SW 1271 (cell line): ENCODE measurements around the gene COL7A1.

Experiments used
- DNase-seq, 2 experiments: peaks; one replicate each; lab custom pipeline; 2025; lab: John Stamatoyannopoulos, UW

Gene COL7A1

DNA sequence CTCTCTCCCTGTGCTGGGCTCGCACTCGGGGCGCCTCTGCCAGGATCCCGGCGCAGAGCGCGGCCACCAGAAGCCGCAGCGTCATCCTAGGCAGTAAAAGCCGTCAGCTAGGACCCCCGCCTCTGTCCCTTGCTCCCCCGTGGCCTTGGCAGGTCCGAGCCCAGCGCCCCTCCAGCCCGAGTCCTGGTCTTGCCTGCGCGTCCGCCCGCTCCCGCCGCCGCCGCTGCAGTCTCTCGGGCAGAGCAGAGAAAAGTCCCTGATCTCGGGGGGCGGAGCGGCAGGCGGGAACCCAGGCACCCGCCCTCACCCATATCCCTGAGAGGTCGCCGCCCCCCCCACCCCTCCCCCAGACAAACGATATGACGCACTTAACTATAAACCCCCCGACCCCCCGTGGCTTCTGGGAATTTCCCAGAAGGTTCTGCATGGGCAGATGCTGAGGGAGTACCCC is at the start of gene COL7A1:
Gene COL7A1, minus strand, starts transcription at position 255 of the 451 bp plus-strand sequence. Its CDS starts 170 bp downstream, at position 85.
- no peak for DNase-seq

DNA sequence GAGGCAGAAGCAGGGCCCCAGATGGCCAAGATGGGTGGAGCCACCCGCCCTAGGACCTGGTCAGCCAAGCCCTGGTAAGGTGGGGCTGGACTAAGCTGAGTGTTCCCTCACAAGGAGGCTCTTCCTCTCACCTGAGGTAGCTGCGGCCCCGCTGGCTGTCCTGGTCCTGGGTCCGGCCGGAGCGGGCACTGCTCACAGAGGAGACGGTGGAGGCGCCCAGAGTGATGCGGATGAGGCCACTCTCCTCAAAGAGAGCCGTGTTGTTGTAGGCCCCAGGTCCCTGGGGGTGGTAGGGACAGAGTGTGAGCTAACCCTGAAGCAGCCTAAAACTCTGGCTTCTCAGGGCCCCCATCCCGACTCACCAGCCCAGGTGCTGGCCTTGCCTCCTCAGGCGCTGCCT is 47.5 kb upstream of the COL7A1 start:
- DNase-seq: no peak

DNA sequence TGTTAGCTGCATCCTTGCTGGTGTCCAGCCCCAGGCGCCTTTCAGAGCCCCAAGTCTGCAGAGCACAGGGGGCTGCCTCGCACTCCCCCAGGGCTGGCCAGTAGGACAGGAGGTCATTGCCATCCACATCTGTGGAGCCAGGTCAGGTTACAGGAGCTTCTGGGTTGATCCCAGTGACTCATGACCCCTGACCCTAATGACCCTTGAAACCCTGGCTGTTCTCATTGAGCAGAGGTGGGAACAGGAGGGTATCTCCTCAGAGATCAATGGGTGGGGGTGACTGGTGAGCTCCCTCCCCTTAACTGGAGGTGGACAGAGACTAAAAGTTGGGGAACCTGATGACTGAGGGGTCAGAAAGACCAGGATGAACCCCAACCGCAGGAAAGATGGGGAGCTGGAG is 46.3 kb upstream of the COL7A1 start:
- DNase-seq: no peak

DNA sequence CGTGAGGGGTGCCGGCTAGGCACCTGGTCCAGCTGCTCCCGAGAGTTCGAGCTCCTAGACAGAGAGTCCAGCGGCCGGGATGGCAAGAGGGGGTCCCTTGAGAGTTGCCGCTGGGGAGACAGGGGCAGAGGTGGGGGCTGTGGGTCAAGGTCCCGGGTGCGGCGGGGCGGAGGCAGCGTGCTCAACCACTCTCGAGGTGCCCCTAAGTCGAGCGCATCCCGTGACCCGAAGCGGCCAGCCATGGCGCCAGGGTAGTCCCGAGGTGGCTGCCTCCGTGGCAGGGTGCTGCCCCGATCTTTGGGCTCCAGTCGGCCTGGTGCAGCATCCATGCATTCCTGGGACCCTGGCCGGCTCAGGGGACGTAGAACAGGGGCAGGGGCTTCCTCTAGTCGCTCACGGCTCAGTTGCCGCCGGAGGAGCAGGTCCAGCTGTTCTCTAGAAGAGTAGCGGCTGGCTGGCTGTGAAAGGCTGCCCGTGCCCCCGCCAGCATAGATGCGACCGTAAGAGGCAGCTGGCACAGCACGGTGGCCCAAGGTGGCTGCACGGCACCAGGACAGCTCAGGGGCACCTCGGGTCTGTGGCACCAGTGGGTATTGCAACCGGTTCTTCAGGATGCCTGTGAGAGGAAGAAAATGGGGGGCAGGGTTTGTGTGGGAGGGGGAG is 44.9 kb upstream of the COL7A1 start:
- no peak for DNase-seq

DNA sequence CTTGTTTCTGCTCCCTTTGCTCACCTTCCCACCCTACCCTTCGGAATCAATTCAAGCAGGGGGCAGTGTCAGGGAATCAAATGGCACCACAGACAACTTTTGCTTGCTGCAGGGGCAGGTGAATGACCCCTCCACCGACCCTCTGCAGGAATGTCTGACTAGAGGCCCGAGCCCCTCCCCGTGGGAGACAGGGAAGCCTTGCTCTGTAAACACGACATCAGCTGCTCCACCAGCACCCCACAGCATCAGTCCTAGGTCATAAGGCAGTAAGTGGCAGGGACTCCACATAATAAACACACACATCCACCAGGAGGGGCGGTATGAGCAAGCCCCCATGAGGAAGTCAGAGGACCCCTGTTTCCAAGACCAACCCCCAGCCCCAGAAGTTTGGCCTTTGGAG is 42.2 kb upstream of the COL7A1 start:
- no peak for DNase-seq

DNA sequence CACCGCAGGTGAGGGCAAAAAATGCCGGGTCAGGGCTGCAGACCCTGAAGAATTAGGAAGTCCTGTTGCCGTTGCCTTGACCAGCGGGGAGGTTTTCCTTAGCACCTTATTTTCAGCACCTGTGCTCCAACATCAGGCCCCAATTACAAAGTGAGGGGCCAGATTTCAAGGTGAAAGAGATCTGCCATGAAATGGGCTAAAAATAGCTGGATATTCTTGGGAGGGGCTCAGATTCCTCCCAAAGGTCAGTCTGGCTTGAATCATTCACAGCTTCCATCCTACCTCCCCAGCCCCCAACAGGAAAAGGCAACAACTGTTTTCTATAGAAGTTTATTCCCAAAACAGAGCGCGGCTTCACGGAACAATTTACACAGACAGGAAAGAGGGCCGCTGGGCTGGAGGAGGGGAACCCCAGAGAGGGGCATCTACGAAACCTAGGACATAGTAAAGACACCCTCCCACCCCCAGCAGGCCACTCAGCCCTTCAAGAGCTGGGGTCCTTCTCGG is 41.1 kb upstream of the COL7A1 start:
- no peak for DNase-seq

DNA sequence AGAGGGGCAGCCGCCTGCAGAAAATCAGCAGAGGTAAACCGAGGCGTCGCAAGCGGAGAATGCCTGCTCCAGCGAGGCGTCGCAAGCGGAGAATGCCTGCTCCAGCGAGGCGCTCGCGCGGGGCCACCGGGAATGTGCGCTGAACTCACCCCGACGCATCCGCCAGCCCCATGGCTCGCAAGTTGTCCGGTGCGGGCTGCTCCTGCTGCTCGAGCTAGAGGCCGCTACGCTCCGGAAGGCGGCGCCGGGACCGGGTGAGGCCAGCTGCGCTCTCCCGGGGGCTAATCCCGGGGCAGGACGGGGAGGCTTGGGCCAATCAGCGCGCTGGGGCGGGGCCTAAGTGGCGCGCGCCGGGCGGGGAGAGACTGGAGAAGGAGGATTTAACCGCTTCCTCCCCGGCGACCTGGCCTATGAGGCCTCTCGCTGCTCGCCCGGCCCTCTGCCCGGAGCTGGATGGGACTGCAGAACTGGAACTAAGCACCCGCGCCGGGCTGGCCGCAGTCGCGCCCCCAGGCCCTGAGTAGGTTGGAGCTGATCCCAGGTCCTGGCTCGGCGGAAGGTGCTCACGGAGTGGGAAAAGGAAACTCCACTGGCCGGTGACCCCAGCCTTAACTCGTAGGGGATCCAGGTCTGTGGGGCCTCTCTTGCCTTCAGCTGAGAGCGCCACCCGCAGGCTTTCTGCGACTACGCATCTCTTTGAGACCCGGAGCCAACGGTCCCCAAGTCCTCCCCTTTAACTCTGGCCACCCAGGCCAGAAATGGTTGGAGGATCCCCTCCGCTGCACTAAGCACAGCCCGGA is 40.3 kb upstream of the COL7A1 start, which contains the start of gene SLC26A6:
Gene SLC26A6, minus strand, starts transcription at position 240 of the 800 bp plus-strand sequence. Its CDS starts 68 bp downstream, at position 172.
- peak; percentile 61 to 86 for DNase-seq

DNA sequence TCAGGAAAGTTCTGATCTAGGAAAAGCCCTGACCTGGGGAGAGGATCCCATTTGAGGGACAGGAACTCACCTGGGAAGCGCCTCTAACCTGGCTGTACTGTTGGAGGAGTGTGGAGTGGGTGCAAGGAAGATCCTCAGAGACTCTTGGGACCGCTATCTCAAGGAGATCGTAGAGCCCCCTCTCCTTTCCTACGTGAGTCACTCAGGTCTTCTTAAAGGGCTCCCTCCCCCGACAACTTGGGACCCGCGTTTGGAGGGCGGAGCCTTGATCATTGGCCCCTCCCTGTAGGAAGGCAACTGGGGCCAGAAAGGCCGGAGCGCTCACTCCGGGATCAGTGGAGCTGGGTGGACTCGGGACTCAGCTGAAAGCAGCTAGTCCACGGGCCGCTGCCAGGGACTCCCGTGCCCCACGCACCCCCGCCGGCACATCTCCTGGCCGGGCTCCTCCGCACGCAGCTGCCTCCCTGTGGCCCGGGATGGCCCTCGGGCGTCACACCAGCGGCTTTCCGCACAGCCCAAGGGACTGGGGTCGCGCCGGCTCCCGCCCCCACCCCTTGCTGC is 39.6 kb upstream of the COL7A1 start:
- peak in 1 of 2 experiments; percentile 30 for DNase-seq

DNA sequence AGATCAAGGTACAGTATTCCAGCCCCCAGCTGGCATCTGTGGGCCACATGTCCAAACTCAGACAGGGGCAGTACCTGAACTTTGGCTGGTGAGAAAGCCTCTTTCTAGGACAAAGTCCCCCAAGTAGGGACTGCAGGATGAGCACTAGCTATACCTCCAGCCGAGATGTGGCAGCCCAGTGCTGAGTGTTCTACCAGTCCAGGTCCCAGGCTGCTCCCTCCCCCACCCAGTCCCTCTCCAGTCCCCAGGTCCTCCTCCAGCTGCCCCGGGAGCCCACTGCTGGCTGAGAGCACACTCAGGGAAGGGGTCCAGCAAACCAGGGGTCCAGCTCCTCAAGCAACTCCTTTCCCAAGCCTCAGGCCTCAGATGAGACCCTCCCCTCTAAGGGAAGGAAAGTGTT is 38.6 kb upstream of the COL7A1 start:
- DNase-seq: no peak

DNA sequence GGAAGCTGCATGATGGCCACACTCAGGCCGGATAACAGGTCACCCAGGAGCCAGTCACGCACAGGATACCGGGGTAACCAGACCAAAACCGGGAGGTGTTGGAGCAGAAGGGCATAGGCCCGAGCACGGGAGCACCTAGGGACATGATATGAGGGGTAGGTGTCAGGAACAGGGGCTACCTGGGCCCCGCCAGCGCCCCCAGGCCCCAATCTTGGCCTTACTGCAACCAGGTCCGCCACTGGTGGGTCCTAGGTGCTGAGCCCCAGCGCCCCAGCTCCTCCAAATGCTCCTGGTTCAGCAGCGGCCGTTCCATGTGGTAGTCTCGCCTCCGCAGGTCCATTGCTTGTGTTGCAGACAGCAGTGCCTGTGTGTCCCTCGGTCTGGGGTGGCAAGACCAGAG is 38.1 kb upstream of the COL7A1 start:
- DNase-seq: no peak

DNA sequence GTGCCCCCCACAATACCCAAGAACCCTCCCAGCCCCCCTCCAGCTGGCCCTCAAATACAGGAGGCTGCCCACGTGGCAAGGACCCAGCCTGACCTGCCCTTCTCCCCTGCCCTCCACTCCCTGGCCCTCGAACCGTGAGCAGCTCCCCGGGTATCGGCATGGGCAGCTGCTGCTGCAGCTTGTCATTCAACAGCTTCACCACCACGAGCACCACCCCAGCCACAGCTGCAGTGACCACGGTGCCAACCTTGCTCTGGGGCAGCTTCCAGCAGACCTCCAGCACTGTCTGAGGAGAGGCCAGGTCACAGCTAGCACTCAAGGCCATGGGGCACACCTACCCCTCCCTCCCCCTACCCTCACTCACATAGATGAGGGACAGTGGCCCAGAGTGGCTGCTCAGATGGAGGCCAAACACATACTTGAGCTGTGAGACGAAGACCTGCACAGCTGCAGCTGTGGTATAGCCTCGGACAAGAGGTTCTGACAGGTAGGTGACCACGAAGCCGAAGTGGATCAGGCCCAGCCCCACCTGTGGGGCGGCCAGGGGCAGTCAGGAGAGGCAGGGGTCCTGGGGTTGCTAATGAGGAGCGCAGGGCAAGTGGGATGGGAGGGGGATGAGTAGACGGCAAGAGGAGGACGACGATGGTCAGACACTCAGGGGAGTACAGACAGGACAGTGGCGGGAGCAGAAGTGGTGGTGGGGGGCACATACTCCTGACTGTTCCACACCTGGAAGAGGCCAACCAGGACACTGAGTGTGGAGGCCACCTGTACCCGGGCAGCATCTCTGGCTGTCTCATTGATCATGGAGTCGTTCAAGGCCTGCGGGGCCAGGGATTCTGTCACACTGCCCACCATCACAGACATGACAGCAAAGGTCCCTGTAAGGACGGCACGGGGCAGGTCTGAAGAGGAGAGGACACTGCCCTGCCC is 36.7 kb upstream of the COL7A1 start:
- no peak for DNase-seq

DNA sequence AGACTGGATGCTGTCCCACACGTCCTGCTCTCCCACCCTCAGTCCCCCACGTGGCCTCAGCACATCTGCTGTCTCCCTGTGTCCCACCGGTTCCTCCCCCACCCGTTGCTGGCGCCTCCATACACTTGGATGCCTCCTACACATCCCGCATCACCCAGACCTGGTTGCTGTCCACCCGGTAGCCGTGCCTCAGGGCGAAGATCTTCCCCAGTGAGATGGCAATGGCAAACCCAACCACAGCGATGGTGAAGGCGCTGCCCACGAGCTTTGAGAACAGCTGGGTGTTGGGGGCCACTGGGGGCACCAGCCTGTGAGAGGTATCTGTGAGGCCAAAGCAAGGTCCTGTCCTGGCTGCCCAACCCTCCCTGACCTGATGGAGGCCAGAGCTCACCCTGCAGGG is 35.7 kb upstream of the COL7A1 start:
- DNase-seq: no peak

DNA sequence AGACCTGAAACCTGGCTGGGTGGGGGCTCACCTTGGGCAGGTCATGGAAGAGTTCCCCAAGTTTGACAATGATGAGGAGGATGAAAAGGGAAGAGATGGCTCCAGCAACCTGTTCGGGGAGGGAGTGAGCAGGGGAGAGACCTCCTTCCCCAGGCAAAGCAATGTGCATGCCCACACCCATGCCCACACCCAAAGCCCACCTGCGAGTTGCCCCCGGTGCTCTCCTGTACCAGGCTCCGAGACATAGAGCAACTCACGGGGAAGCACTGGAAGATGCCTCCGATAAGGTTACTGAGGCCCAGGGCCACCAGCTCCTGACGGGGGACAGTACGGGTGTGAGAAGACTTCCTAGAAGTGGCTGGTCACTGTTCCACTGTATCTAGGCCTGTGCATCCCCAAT is 35.3 kb upstream of the COL7A1 start:
- no peak for DNase-seq

DNA sequence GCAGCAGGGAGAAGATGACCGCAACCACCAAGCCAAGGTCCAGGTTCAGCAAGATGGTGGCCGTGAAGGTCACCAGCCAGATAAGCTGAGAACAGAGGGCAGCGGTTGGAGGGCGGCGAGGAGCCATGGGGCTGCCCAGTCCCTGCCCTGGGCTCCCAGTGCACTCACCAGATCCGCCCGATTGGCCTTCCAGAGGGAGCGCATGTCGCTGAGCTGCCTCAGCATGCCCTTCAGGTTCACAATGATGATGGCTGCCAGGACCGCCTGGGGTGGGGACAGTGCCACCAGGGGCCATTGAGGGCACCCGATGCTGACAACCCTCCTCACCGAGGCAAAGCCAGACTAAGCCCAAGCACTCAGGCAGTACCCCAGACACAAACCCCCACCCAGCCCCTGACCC is 34.8 kb upstream of the COL7A1 start:
- no peak for DNase-seq

DNA sequence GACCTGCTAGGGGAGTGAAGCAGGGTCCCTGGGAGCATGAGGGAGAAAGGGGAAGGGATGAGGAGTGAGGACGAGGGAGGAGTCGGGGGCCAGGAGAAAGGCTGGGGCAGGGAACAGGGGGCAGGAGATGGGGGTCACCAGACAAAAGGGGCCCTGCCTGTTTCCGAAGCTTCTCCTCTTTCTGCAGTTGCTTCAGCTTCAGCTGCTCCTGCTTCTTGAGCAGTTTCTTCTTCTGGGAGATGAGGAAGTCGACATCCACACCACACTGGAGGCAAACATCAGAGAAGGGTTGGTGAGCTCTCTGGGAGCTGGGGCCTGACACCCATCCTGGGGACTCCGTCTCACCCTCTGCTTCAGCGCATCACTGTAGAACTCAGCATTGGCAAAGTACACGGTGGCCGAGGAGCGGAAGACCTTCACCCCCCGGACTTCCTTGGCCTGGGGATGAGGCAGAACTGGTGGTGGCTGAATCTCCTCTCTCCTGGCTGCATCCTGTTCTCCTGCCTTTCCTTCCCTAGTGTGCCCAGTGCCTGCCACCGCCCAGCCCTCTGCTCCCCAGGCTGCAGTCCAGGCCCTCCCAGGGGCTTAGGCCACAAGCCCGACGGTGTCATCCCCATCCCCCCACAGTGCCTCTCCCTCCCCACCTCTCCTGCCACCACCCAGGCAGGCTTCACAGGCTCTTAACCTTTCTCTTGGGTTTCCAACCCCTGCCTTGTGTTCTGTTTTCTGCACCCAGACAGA is 33.3 kb upstream of the COL7A1 start:
- no peak for DNase-seq

DNA sequence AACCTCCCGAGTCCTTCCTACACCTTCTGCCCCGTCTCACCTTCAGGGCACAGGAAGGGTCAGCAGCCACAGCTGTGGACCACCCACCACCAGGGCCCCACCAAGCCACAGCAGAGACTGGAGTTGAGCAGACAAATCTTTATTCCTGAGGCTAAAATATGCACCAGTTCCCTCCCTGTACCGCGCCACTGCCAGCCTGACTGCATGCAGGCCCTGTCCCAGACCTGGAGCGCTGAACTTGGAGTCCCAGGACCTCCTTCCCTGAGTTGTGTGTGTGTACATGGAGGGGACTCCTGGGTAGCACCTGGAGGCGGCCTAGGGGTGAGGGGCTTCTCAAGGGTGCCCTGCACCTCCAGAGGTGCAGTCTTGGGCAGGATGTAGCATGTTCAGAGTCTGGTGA is 30.5 kb upstream of the COL7A1 start:
- no peak for DNase-seq

DNA sequence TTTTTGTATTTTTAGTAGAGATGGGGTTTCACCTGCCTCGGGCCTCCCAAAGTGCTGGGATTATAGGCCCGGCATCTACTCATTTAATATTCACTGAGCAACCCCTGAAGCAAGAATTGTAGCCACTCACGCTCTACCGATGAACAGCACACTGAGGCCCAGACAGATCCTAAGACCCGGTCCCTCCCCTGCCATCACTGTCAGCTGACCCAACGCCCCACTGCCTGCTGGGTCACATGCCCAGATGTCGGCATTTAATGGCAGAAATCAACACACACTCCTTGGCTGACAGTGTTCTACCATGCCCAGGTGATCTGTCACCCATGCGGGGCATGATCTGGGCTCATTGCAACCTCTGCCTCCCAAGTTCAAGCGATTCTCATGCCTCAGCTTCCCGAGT is 29.6 kb upstream of the COL7A1 start:
- DNase-seq: no peak

DNA sequence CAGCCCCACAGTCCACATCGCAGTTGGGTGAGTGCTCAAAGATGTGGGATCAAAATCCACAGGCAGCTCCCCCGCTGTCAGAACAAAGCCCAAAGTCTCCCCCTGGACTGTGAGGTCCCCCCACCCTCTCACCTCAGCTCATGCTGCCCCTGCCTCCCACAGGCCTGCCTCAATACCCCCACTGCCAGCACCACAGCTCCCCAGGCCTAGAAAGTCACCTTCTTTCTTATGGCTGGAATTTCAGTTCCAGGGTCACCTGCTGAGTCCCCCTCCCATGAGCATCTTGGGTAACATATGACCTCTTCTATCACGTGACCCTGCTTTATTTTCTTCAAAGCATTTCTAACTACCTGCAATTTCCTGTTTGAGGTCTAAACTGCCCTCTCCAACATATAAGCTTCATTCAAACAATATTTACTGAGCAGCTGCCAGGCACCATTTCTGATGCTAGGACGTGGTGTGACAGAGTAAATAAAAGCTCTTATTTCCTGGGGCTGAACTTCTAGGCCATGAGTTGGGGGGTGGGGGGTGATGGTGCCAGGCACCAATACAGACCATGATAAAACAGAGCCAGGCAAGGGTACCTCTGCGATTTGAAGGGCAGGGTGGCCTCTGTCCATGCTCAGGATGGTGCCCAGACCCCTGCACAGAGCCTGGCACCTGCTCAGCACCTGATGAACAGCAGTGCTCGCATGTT is 28.9 kb upstream of the COL7A1 start:
- no peak for DNase-seq

DNA sequence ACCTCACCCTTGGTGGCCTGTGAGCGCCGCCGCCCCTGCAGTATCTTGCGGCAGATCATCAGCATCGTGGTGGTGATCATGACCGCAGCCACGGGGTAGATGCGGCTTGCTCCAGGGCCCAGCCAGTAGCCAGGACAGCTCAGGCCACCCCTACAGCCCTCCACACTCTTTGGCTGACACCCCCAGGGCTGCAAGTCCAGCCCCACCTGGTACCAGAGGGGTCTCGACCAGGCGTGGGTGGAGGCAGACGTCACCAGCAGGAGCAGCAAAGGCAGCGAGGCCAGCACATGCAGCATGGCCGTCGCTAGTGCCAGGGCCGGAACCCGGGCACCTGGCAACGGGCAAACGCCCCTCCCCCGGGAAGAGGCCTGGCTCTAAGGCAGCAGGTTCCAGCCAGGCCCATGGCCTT is 26.3 kb upstream of the COL7A1 start, which contains the start of gene TMEM89:
Gene TMEM89, minus strand, starts transcription at position 309 of the 409 bp plus-strand sequence. Its CDS starts 13 bp downstream, at position 296.
- DNase-seq: no peak
